SK-MEL-5 (cell line): ENCODE results near the gene DNAH11. TPM values are rescaled to one million over a fixed set of nuclear protein-coding genes. Genes with fewer than 3 reads are reported as not detected.

Experiments
- DNase-seq: peaks from one replicate; pipeline ENCODE4 v3.0.0-alpha.2; 2016; ENCODE audit warnings: low read depth, low spot score
- in situ Hi-C: cut with HindIII; loops from 2 replicates; pipeline ENCODE4 v1.10.0; 2016; ENCODE audit warnings: low sequenced_read_pairs, high pct_unique_total_duplicates, low pct_unique_long_range_greater_than_20kb
- total RNA-seq: library from RNA; depleted of rRNA; stranded (reverse); fragments of >200 nt; shearing (Covaris generic); gene quantifications from 2 replicates; pipeline ENCODE4 v1.2.3, GENCODE V29; 2014

The DNAH11 gene
- total RNA-seq, 1 experiment from 2014 or later: 0.40 TPM

DNA sequence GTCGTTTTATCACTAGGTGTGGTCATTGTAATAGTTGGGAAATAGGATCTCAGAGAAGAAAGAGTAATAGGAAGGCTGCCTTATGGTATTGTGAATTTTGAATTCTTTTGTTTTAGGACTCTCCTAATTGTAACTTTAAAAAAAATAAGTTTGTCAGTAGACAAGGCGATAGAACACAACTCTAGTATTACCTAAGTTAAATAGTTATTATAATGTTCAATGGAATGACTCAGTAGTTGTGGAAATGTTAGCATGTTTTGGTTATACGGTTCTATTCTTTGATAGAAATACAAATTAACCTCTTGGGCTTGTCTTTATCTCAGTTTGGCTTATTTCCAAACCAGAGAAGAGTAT is 1.4 kb downstream of the DNAH11 start:
- DNase-seq: no peak
- in situ Hi-C loops: no loop called here

DNA sequence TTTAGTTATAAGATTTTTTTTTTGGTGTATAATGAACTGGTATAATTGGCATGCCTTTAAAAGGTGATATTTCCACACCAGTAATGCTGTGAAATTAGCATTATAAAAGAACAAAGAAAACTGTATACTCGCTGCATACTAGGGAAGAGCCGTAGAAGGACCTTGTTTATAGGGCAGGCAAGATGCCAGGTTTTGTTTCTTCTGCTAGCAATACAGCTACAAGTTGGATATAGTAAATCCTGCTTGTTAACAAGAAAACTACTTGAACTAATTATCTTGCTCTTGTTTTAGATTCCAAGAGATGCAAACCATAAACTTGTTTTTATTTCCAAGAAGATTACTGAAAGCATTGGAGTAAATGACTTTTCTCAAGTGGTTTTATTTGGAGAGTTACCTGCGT is 1.9 kb downstream of the DNAH11 start:
- DNase-seq: no peak
- in situ Hi-C loops: no loop called here

DNA sequence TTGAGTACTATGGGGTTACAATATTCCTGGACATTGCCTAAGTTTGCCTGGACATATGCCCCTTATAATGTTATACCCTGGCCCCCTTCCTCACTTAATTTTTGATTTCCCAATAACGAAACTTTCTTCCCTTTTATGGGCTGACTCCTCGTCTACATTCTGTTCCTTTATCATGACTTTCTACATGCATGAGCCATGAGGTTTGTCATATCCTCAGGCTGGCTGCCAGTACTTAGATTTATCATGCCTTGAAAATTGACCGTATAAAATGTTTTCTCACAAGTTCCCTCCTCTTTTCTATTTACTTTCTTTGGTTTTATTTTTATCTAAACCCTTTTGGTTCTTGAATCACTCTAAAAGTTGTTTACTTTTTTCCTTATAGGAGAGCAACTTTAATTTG is 4.7 kb downstream of the DNAH11 start:
- DNase-seq: no peak
- in situ Hi-C loops: no loop called here

DNA sequence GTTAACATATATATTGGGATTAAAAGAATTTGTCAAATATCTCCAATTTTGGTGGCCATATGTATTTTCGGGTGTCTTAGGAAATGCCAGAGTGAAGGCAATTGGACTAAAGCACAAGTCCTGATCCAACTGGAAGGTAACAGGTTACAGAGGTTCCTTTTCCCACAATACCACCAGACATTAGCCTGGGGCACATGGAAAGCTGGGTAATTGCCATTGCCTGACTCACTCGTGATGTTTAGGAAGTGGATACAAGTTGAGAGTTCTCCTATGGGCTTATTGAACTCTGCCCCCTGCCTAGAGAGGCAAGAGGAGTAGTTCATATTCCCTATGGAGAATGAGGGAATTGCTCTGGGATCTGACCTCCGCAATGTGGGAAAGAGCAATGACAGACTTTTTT is 5.7 kb downstream of the DNAH11 start:
- in situ Hi-C loops: no loop called here
- DNase-seq: peak; percentile 48

DNA sequence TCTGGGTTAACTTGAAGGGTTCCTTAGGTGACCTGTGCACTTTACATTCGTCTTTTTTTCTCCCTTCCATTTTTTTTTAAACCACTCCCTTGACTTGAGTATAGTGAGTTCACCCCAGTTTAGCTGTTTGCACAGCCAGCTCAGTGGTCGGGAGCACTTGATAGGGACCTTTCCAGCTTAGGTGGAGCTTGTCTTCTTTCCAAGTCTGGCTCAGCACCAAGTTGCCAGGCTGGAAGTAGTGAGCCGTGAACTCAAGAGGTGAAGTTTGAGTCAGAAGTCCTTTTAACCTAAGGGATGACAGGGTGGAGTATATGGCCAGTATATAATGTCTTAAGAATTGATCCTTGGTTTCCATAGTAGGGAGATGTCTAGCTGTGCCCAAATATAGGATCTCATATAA is 7.2 kb downstream of the DNAH11 start:
- in situ Hi-C loops: no loop called here
- DNase-seq: no peak

DNA sequence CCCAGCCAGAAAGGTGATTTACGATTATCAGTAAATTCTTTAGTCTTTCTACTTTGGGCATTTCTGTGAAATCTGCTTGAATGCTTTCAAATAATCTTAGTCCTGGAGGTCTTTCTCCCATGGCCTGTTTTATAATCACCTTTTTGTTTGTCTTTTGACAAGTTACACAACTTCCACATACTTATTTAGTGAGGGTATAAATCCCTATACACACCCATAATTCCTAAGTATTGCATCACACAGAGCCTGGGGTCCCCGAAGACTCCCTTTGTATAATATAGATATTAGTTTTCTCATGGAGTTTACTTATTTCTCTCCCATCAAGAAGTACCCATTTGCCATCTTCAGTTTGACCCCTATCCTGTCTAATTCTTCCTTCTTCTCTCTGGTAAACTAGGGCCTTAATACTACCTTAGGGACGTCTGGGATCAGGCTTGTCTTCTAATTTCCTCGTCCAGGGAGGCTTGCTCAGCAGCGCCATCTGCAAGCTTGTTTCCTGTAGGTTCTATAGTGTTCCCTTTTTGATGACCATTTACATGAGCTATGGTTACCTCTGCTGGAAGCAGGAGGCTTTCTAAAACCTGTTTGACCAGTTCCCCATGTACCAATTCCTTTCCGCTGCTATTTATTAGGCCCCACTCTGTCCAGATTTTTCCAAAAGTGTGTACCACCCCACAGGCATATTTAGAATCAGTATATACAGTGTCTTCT is 8.1 kb downstream of the DNAH11 start:
- DNase-seq: peak; percentile 32
- in situ Hi-C loops: no loop called here

DNA sequence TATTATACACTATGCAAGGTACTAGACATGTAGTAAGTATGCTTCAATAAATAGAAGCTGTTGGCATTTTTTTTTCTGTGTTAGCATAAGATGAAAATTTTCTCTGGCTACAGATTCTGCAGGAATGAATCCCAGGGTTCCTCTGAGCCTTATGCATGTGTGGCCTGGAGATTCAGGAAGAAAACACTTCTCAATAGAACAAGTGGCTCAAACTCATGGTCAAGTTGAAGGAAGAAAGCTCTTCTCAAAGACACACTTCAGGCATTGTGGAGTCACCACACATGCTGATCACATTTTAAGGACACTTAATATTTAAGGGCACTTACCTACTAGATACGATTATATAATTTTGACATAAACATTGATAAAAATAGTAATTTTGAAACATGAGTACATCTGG is 19.5 kb downstream of the DNAH11 start:
- in situ Hi-C loops: no loop called here
- DNase-seq: no peak

DNA sequence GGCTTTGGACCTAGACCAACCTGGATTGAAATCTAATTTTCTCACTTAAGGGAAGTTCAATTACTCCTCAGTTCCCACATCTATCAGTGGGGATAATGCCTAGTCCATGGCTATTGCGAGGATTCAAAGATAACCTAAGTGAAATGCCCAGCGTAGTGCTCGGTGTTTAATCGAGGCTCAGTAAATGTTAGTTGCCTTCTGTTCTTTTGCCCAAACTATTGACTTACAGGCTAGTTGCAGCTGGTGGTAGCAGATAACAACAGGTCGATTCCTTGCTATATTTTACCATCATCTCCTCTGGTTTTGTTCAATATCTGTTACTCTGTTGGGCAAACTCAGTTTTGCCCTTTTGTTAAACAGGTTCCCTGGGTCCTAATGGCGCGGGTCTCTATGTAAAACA is 22.8 kb downstream of the DNAH11 start:
- in situ Hi-C loops: no loop called here
- DNase-seq: no peak

DNA sequence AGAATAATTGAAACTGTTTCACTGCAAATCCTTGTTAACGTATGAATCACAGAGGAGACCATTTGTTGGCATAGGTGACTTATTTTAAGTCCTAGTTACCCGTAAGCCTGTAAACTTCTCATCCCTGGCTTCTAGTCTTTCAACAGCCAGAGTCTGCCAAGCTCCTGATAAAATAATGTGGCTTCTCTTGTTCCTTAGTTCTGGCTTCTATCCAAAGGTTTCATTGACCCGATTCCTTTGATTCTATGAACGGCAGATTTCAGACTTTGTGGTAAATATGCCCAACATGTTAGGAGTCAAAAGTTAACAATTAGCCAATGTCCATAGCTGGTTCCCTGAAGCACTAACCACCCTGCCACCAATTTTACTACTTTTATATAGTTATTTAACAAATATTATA is 23.3 kb downstream of the DNAH11 start:
- no peak for DNase-seq
- in situ Hi-C loops: no loop called here

DNA sequence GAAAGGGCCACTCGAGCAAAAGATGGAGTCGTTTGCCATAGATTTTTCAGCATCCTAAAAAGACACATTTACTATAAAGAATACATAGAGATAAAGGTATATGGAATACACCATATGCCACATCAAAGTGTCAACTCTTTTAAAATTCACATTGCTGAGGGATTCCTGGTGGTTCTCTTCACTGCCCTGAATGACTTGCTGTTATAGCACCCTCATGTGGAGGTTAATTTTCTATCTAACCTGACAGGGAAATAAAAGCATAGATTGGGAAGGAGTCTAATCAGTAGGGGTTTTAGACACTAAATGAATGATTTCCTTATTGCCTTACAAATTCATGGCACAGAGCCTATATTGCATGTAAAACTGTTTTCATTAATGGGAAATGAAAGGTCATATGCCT is 25.9 kb downstream of the DNAH11 start:
- in situ Hi-C loops: no loop called here
- DNase-seq: peak; percentile 62

DNA sequence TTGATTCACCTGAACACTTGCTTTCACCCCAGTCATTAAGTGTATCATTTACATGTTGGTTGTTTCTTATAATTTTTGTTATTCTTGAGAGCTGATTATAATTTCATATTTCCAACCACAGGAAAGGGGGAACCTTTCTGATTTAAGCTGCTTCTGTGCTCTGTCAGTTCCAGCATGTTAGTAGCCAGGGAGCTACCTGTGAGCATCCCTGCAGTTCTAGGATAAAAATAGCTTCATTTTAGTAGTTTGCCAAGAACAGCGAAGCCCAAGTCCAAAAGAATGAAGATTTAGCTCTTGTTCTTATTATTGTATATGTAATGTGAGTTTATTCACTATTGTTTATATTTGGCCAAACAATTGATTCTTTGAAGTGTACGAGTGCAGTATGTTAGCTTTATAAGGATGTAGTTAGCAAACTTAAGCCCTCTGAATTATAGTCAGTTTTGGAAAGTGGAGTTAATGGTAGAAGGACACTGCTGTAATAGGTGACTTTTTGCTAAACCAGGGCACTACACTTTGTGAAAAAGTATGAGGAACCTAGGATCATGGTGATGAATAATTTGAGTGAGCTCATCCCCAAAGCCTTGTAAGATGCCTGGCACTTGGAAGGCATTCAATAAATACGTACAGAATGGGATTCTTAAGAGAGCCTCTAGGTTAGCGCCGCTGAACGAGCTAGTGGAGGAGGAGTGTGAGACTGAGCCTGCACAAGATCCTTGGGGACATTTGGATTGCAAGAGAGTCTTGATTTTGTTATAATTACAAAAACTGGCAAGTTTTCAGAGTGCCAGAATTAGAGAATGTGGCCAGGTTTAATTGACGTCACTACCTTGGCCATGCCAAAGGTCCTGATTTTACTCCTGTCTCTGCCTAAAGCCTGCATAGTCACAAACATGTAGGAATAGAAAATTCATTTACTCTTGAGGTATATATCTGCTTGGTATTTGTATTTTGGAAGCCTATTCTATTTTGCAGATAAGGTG is 29.8 kb downstream of the DNAH11 start:
- in situ Hi-C loops: no loop called here
- DNase-seq: no peak

DNA sequence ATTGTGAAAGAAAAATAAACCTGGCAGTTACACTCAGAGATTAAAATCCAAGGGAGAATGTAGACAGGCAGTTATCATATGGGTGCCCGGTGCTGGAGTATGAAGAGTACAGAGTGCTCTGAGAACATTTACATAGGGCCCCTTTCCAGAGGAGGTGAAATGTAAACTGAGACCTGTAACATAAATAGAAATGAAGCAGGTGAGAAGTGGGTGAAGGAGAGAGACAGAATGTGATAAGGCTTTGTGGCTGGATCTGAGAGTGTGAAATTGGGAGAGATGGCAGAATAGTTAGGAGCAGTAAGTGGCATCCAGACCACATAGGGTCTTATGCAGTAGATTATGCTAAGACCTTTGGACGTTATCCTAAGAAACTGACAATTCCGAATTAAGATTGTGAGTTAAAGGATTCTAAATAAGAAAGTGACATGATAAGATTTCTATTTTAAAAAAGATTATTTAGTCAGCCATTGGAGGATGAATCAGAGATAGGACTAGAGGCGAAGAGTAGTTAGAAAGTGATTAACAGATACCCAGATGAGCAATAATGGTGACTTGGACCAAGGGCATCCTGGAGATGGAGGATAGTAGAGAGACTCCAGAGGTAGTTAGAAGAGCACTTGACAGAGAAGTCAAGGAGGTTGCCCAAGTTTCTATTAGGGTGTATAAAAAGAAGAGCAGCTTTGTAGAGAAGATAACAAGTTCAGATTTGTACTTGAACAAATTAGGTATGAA is 36.7 kb downstream of the DNAH11 start:
- DNase-seq: no peak
- in situ Hi-C loops: no loop called here

DNA sequence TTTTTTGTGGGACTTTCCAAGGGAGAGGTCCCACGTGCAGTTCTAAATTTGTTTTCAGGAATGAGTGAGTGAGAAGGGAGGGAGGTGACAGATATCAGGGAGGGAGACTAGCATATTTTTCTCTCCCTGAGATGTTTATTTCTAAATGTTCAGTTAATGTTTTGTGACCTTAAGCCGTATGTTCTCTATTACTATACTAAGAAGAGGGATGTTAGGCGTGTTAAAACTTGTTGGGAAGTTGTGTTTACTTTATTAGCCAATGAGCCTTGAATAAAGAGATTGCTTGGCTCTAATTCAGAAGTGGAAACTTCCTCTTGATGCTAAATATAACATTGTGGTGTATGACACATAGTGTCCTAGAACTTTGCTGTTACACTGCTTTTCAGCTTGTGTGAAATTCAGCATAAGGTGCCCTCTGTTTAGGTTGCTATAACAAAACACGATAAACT is 37.3 kb downstream of the DNAH11 start:
- no peak for DNase-seq
- in situ Hi-C loops: no loop called here

DNA sequence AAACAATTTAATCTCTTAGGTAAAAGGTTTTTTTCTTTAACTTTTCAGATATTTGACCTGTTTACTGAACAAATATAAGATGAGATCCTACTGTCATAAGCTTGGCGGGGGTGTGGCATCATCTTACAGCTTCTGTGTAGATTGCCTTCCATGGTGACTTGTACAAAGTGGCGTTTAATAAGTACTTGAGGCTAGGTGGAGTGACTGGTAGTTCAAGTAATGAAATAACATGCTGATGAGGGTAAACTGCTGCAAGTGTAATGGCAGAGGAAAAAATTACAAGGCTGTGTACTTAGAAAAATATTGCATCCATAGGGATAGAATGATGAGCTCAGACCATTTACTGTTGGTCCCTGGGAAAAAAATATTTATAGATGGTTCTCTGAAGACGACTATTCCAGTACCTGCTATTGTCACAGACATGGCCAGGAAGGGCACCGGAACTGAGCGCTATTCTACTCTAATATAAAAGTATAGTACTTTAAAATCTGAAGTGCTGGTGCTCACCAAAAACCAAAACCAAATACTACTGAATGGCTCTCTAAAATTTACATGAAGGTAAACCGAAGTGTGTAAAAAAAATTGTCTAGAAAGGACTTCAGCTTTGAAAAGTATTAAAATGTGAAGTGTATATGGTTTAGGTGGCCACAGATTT is 42.4 kb downstream of the DNAH11 start:
- in situ Hi-C loops: no loop called here
- no peak for DNase-seq

DNA sequence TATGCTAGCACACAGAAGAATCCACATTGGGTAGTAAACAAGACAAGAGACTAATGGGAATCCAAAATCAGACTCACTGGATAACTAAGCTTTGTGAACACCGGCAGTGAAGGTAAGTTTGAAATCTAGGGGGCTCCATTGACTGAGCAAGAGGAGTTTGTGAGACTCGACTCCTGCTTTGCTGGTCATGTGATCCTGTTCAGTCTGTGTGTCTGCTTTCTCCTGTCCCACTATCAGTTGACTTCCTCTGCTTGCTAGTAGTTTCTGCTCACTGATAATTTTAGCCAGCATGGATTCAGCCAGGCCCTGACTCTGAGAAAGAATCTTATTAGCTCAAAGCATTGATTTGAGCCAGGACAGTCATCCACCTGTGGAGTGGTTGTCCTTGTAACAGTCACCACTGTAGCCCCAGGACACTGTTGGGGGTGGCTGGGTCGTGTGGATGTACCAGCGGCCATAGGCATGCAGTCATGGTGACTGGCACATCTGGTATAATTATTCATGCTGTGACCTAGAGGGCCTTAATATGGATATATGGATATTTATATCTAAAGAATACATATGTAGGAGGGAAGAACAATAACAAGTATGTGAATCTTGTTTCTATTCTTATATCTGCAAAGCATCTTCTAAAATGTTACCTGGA is 44.4 kb downstream of the DNAH11 start:
- in situ Hi-C loops: no loop called here
- no peak for DNase-seq

DNA sequence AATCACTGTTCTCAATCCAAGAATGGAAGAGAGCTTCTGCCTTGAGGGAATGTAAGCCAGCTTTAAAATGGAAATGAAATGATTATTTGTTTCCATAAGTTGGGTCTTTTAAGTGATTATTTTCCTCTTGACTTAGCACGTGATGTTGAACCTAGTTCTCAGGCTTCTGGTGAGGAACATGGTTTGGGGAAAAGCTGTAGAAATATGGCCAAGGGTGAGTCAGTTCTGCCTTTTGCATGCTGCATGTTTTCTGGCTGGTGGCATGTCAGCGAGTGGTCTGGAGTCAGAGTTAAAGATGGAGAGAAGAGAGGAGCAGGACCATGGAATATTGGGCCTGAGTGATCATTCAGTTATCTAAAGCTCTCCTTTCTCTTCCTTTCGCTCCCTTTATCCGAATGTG is 54.0 kb downstream of the DNAH11 start:
- DNase-seq: no peak
- in situ Hi-C loops: no loop called here

DNA sequence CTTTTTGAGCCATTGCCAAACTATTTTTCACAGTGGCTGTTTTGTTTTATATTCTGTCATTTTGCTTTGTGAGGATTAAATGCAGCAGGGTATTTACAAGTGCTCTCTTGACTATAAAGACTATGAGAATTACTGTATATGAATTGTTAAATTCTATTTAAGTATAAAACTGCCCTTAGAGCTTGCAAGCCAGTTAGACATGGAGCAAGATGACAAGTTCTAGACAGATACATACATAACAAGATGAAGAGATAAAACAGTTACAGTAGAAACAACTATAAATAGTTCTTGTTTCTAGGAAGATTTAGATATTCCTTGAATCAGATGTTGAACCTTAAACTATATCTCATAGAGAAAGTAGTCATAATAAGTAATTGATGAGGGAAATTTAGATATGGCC is 60.6 kb downstream of the DNAH11 start:
- no peak for DNase-seq
- in situ Hi-C loops: no loop called here
